Activated CD4-positive, CD25-positive, alpha-beta regulatory T cell treated with anti-CD3 and anti-CD28 coated beads, Interleukin-2, amount 50 U/mL, for 16 hours (primary cell): ENCODE data around the gene ADAM23.

Experiments used
- DNase-seq: peaks from one replicate; pipeline ENCODE4 v3.0.0-alpha.2; 2020; ENCODE audit warnings: low read depth, low spot score

The ADAM23 gene

DNA sequence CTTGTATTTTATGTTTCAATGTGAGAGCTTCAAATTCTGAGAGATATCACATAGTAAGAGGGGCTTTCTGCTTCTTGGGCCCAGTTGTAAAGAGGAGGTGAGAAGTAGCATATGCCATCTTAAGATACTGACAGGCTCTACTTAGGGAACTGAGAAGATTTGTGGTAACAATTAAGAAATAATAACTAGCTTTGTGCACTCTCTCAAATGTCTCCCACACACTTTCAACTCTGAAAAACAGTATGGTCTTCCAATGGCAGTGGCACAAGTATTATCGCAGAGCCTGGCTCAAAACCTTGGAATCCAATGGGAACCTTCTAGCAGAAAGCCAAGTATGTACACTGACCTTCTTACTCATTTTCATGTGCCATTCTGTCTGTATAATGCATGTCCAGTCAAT lies 118.6 kb downstream of the ADAM23 start:
- DNase-seq = no peak

DNA sequence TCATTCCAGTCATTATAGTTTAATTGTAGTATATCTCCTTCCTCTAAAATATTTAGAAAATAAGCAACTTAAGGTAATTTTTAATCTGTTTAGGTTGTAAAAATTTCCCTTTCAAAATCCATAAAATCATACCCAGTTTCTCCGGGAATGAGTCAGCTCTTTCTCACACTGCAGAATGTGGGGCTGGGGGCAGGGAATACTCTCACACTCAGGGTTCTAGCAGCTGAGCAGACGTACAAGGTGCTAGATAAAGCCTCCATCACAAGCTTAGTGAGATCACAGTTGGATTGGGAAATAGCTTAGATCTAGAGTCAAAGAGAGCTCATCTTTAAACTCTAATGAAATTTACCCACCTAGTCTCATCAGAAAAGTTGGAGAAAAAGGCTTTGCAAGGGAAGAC lies 119.0 kb downstream of the ADAM23 start:
- DNase-seq = no peak

DNA sequence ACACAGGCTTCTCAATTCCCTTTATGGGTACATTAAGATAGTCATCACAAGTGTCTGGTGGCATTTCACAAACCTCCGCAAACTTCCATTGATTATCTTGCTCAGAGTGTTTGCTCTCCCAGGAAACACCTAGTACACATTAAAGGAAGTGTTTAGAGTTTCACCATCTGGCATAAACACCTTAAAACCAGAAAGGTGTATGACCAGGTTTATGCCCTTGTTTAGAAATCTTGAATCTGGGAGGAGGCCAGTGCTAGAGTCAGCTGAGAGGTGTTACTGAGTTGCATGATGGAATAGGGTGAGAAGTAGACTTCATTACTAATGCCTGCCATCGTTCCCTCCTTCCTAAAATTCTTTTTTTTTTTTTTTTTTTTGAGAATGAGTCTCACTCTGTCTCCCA lies 120.0 kb downstream of the ADAM23 start:
- no peak for DNase-seq

DNA sequence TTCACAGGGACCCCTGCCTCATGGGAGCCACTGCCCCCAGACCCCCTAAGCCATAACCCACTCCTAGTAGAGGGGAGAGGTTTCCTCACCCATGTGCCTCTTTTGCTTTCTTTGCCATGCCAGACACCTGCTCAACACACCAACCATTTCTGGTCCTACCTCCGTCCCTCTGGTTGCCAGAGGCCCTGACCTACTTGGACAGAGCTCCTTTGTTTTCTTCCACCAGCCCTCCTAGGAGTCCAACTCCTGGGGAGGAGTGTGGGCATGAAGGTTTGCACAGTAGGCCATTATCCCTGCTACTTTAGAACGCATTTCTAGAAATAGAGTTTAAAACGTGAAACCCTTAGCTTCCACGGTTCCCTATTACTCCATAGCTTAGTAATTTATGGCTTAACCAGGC lies 122.3 kb downstream of the ADAM23 start:
- DNase-seq = no peak

DNA sequence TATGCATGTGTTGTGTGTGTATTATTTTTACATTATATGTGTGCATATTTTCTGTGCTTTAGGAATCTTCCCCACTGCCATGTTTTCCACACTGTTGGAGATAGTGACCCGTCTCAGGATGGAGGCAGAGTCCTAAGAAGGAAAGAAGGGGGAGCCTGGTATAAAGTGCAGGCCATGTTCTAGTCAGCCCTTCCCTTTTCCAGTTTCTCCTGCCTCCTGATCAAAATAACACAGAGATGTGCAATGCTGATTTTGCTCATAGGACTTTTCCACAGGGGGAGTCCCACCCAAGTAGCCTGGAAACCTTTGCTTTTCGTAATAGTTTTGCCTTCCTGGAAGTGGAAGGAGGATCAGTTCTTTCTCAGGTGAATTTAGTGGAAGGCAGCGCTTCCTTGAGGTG lies 126.1 kb downstream of the ADAM23 start:
- no peak for DNase-seq

DNA sequence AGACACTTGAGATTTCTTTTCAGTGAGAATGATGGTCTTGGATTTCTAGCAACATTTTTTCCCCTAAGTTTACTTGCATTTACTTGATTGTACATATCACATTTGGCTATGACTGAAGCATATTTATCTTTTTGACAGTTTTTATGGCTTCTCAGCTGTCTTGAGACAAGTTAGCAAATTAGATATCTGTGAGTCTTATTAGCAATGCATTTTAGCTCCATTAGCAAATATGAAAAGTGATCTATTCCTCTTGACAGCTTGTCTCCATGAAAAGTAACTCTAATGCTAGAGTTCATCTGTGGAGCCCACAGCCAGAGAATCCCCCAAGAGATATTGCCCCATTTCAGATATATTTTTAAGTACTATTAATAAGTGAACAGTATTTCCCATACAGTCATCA lies 126.9 kb downstream of the ADAM23 start:
- DNase-seq = no peak

DNA sequence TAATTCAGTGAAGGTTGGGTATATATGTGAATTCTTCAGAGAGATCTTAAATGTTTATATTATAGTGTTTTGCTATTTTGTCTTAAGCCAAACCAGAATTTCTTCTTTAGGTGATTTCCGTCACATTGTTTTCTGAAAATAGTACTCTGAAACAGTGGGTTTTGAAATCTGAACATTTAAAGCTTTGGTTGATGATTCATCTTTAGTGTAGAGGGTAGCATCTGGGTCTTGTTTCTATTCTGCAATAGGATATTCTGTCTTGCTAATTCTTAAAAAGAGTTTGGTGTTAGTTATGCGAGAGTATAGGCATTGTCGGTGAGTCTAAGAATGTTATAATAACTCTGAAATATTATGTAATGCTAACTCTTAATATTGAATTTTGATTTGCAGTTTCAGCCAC lies 129.4 kb downstream of the ADAM23 start:
- DNase-seq = no peak

DNA sequence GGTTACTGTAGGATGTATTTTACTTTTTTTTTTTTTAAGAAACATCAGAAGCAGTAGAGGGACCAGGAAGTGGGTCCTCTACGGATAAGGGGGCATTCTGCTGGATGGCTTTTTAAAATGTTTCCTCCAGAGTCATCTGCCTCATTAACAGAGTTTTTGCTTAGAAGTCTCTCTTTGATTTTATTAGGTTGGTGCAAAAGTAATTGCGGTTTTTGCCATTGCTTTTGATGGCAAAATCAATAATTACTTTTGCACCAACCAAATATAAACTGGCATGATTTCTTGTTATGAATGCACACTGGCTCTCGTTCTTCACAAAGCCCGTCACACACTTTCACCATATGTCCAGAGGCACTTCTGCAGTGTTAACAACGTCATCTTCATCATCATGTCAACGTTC lies 130.5 kb downstream of the ADAM23 start:
- DNase-seq = no peak

DNA sequence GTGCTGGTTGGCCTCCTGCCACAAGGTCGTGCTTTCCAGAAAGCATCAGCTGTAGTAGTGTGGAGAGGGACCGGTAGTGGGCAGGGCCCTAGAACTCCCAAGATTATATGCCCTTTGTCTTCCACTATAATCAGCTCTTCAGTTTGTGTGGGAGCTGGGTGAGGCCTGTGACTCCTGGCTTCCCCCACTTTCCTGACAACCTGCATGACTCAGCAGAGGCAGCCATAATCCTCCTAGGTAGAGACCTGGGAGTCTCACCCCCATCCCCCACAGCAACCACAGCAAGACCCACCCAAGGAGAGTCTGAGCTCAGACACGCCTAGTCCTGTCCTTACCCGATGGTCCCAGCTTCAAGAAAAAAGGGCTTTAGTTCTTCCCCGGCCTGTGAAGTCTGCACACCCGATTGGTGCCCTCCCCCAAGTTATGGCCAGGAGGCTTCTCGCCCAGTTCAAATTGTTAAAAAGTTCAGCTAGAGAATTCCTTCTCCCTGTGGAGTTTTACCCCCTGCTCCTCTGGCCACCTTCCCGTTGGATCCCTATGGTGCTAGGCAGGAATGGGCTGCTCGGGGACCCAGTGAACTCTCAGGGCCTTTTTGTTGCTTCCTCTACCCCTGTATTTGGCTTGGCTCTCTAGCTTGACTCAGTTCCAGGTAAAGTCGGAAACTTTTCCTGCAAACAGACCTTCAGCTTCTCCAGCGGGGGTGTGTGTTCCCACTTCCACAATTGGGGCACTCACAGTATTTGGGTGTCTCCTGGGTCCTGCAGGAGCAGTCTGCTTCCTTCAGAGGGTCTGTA lies 141.2 kb downstream of the ADAM23 start:
- DNase-seq = no peak

DNA sequence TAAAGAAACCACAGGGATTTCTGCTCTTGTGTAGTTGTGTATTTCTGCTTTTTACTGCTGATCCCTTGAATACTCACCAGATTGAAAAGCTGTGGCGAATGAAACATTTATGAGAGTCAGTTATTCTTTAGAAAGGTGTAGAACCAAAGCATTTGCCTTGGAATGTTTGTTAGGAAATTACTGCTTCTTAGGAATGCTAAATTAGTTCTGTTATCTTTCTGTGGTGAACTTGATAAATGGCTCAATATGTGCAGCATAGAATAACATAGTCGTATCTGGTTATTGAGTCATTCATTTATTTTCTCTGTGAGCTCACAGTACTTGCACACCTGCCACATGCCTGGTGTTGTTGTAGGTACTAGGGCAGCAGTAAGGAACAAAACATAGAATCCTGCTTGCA lies 142.0 kb downstream of the ADAM23 start:
- no peak for DNase-seq

DNA sequence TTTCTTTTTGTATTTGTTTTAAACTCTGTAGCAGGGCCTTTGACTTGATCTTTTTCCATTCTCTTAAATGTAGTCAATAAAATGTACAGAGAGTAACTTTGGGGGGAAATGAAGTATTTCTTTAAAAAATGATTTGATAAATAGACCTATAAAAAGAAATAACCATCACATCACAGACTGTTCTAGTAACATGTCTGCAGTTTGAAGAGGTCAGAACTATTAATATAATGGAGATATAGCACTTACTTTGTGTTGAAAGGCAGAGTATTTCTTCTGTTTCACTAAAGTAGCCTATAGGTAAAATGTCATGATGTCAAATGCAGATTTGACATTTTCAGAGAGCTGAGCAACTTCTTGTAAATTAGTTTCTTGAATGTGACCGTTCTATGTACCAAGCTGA lies 143.3 kb downstream of the ADAM23 start:
- DNase-seq = no peak

DNA sequence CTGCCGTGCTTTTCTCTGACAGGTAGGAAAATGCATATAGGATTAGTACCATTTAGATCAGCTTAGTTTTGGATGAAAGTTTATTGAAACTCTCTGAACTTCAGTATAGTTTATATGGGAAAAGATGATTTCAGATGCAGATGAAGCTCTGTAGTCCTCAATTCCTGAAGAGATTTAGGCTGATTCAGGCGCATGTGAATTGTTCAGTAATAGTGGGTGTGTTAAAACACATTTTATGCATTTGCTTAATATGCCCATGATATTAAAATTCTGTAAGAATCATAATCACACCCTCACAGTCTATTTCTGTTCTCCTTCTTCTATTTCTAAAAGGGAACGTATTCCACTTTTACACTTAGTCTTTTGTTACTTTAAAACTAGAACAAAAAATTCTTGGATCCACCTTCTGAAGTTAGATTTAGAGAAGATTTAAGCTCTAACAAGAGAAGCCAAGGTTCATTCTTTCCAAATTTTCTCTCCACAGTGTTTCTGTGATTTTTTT lies 154.4 kb downstream of the ADAM23 start:
- no peak for DNase-seq

DNA sequence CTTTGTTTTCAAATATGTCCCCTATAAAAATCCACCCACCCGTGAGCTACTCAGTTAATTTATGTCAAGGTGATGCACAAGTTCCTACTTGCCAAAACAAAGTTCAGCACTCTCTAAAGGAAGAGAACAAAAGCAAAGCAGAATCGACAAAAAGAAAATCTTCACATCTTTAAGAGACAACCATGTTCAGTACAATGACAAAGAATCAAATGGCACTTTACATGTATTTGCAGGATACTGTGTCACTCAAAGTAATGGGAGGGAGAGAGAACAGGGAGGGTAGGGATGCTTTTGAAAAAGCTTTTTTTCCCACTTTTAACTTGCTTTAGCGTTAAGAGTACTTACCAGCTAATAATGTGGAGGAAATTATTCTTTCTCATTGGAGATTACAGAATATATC lies 159.9 kb downstream of the ADAM23 start:
- DNase-seq = no peak

DNA sequence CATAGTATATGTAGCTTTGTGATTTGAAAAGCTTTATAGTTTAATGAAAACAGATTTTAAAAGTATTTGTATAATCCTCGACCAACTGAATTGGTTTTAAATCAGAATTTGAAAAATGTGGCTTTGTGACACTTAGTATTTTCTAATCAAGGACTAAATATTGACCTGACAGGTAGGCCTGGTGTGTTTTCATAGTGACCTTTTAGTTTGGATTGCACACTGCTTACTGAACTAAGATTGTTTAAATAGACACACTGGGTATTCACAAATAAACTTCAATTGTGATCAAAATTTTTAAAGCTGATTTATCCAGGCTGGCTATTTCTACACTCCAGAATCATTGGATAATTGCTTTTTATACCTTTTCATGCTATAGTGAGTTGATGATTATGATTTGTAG lies 167.1 kb downstream of the ADAM23 start:
- no peak for DNase-seq

DNA sequence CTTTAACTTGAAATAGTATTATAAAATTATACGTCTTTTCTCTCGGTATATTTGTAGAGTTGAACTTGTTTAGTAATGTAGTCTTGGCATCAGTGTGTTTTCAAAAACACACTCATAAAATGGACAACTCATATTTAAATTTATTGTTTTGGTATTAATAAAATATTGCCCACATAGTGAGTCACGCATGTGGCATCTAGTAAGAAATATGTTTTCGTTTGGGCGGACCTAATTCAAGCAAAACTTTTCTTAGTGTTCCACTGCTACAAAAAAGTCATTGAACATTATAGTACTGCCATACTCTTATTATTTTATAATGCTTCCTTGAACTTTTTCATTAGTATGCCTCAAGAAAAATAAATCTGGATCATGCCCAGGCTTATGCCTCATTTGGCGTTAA lies 167.9 kb downstream of the ADAM23 start:
- no peak for DNase-seq

DNA sequence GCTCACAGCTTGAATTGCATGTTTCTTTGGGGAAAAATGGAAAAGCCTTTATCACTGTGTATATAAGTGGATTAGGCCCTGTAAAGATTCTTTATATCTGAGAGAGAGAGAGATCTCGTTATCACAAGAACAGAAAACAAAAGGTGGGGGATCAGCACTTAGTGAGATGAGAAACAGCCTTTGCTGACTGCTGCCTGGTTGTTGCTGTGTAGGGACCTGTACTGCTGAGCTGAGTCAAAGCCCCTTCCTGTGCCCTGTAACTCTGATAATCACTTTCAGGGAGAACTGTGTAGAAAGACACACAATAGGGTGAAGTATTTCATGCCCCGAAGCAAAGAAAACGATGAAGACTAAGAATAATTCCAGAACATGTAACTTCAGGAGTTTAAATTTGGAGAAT lies 168.4 kb downstream of the ADAM23 start:
- no peak for DNase-seq

DNA sequence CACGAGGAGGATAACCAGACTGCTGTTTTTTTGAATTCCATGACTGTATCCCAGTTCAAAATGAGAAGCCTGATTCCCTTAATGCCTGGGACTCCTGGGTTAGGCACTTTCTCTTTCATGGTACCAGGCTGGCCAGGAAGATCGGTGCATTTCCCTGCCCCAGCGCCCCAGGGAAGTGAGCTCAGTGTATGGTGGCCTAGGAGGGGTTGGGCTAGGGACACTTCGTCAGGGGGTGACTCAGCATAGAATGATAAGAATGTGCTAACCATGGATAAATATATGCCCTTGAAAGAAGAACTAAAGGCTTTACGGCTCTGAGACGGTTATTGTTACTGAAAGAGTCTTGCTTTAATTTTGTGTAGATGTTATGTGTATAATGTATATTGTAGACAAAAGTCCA lies 171.5 kb downstream of the ADAM23 start:
- no peak for DNase-seq

DNA sequence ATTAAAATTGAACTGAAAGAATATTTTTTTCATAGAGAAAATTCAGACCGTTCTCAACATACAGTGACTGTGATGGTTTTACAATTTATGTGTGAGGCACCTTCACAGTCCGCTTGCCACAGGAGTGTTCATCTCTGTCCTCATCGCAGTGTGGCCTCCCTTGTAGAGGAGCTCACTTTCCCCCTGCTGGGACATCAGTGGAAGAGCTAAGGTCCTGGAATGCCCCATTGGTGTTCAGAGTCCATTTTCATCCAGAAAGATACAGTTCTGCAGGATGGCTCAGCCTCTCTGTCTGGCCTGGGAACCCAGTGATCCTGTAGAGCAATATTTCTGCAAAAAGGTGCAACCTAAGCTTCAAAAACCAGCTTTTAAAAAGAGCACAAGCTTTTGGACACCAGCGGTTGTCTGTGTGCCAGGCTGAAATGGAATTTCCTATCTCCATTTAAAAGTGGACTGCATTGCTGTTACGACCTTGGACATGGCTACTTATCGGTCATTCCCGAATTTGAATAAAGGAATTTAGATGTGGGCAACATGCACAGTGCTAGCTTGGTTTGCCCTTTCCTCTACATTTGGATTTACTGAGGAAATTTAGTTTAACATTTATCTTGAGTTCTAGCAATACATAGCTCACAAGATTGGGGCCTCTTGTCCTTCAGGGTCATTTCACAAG lies 172.2 kb downstream of the ADAM23 start:
- DNase-seq = no peak

DNA sequence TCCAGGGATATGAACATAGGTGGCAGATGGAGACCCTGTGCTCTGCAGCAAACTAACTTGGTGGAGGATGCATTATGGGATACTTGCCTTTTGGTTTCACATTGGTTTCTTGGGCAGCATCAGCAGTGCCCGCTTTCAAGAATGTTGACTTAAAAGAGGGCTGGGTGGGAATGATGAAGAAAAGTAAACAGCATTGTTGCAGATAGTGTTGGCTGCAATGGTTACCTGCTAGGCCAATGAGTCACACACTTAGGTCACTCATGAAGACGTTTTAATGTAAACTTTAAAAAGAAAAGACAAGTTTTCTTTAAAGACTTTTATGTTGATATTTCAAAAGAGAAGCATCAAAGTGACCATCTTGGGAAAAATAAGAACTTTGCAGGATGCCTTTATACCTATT lies 172.8 kb downstream of the ADAM23 start:
- no peak for DNase-seq

DNA sequence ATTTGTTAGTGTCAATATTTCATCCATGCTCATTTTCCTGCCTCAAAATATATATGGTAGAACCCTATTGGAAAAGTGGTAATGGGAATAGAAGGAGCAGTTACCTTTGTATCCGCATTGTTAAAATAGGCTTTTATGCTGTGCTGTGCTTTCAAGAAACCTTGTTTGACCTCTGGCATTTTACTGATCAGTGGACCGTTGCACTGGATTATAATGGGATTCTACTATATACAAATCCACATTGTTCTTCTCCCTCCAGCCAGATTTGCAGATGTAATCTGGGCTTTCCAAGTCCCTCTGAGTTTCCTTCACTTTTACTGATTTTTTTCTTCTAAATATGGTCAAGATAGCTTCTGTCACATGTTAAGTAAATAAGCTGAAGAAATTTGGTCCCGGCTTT lies 175.7 kb downstream of the ADAM23 start:
- no peak for DNase-seq

DNA sequence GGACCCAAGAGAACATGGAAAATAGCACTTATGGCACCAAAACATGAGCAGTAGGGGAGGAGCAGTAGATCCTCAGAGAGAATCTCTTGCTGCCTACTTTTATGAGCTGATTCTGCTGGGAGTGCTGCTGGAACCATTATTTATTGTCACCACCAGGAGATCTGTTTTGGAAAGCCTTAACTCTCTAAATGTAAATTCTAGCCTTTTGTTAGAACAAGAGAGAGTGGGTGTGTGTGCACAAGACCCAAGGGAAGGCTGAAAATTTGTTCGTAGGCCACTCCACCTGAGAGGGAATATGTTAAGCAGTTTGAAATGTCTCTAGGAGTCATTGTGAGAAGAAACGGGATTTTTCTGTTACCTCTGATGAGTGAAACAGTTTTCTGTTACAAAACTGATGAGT lies 182.8 kb downstream of the ADAM23 start:
- DNase-seq = no peak

DNA sequence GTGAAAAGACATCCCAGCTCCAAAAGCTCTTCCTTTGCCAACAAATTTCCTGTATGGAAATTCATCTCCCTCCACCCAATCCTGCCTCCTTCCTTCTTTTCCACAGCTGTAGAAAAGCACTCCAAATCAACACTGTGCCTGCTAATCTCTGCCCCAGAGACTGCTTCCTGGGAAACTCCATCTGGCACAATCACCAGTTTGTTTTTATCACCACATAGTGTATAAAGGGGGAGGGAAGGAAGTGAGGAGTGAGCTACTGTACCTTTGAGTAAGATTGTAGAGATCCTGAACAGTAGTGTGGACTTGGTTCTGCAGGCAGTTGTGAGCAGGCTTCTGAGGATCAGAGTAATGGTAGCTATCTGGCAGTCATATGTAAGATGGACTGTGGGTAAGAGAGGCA lies 184.3 kb downstream of the ADAM23 start:
- DNase-seq = no peak

DNA sequence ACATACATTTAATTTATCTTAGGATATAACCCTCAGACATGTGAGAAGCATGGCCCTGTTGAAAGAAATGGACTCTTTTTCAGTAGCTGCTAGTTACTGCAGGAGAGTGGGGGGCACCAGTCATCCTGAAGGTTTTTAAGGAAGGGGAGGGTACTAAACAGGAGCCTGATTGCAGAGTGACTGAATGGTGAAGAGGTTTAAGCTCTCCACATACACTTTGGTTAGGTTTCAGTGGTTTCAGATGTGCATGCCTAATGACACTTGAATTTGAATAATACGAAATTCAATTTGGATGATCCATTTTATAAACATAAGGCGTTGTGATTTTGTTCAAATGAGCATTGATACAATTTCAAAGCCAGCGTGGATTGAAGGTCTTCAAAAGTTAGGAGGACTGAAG lies 188.0 kb downstream of the ADAM23 start:
- no peak for DNase-seq
